Tibial nerve (tissue), 4 donors: ENCODE measurements around the gene CLMN. TPM values are rescaled to one million over a fixed set of nuclear protein-coding genes. Genes with fewer than 3 reads are reported as not detected.

Experiments used
- DNase-seq, 2 donors: peaks; one replicate each; pipeline ENCODE4 v3.0.0-alpha.2; 2019; ENCODE audit warnings: low spot score in 2 of 2
- H3K27ac ChIP-seq, 4 donors: fragments of 200-600 bp; sonication (generic) in 3 of 4; one replicate each; pipeline ENCODE4 v1.5.1; 2017 to 2019; ENCODE audit warnings: mild to moderate bottlenecking in 1 of 4
- H3K27me3 ChIP-seq, 2 donors: fragments of 200-600 bp; sonication (generic) in 1 of 2; one replicate each; pipeline versions ENCODE4 v1.5.1 to v1.6.0; 2017 to 2019
- H3K36me3 ChIP-seq, 3 donors: fragments of 200-600 bp; sonication (generic); one replicate each; pipeline ENCODE4 v1.5.1; 2018 to 2019
- H3K4me1 ChIP-seq, 4 donors: fragments of 200-600 bp; sonication (generic) in 3 of 4; one replicate each; pipeline ENCODE4 v1.5.1; 2017 to 2019
- H3K4me3 ChIP-seq, 4 donors: fragments of 200-600 bp; sonication (generic) in 3 of 4; one replicate each; pipeline ENCODE4 v1.5.1; 2017 to 2019; ENCODE audit warnings: mild to moderate bottlenecking in 1 of 4, moderate library complexity in 1 of 4
- H3K9me3 ChIP-seq, 4 donors: fragments of 200-600 bp; sonication (generic) in 3 of 4; one replicate each; pipeline ENCODE4 v1.5.1; 2017 to 2019
- CTCF ChIP-seq, 5 experiments: fragments of 200-600 bp in 3 of 5; fragments of 450-650 bp in 2 of 5; sonication (generic) in 3 of 5; IDR thresholded peaks; one replicate each; pipeline ENCODE4 v1.5.1; 2016 to 2019; ENCODE audit warnings: antibody characterized with exemption in 5 of 5, mild to moderate bottlenecking in 3 of 5, moderate library complexity in 2 of 5
- EP300 ChIP-seq, 2 donors: sonication (generic); formaldehyde crosslinking; IDR thresholded peaks; one replicate each; pipeline ENCODE4 v1.6.1; 2017; ENCODE audit warnings: antibody characterized with exemption in 2 of 2, mild to moderate bottlenecking in 1 of 2
- POLR2A ChIP-seq, 2 donors: fragments of 450-650 bp; IDR thresholded peaks; one replicate each; pipeline ENCODE4 v1.6.1; 2017; ENCODE audit warnings: antibody characterized with exemption in 2 of 2, mild to moderate bottlenecking in 2 of 2, moderate library complexity in 2 of 2
- WGBS, 2 donors: methylation state at CpG; one replicate each; pipeline ENCODE4 v1.1.5; 2018; 5-methylcytosine and 5-hydroxymethylcytosine counted together
- total RNA-seq, 4 donors: library from RNA; depleted of rRNA; stranded (reverse); fragments of >200 nt; gene quantifications; one replicate each; pipeline ENCODE4 v1.1.0, GENCODE V29; 2016

CLMN gene
- total RNA-seq, 4 donors from 2014 or later, result 31.2 to 49.8 (median 40.9) TPM

- no peaks in the 10 kb centered on the region for H3K9me3 ChIP-seq
- no peak overlapping the region for H3K27ac ChIP-seq
- H3K27me3 ChIP-seq, result no peaks in the 10 kb centered on the region
- 76 to 77% methylated on average over 6 of the region's 6 CpGs for WGBS, 2 donors
- no peak overlapping the region for H3K4me3 ChIP-seq
- no peak for TF ChIP-seq CTCF (IDR thresholded peaks at IDR 0.05)
- no peak for TF ChIP-seq POLR2A (IDR thresholded peaks at IDR 0.05)
- TF ChIP-seq EP300 (IDR thresholded peaks at IDR 0.05), result no peak
- H3K36me3 ChIP-seq, result no peaks in the 10 kb centered on the region
- DNase-seq, result no peak
- H3K4me1 ChIP-seq, result peaks cover 0 to 38% (median 22%) of the 10 kb centered on the region in 4 donors
These were observed 78.6 kb downstream of the CLMN start for GRCh38 chr14:95240859-95241813.

GRCh38 chr14:95238487-95239298 is 81.0 kb downstream of the CLMN start:
- no peak overlapping the region for H3K4me3 ChIP-seq
- H3K9me3 ChIP-seq, result no peaks in the 10 kb centered on the region
- TF ChIP-seq POLR2A (IDR thresholded peaks at IDR 0.05) (no peak), EP300 (IDR thresholded peaks at IDR 0.05) (no peak), CTCF (IDR thresholded peaks at IDR 0.05) (no peak)
- DNase-seq, result no peak
- H3K27ac ChIP-seq, result peak overlapping the region in 2 of 4 donors; percentile 74 to 77
- WGBS, 2 donors, result 90 to 91% methylated on average over 10 of the region's 10 CpGs
- H3K4me1 ChIP-seq, result peaks cover 2 to 62% (median 43%) of the 10 kb centered on the region in 4 donors
- H3K36me3 ChIP-seq, result no peaks in the 10 kb centered on the region
- no peaks in the 10 kb centered on the region for H3K27me3 ChIP-seq

- Histone ChIP-seq H3K4me3 (no peak overlapping the region), H3K27me3 (no peaks in the 10 kb centered on the region), H3K27ac (peak overlapping the region in 3 of 4 donors; percentile 4 to 77 (median 74)), H3K36me3 (no peaks in the 10 kb centered on the region), H3K9me3 (no peaks in the 10 kb centered on the region), H3K4me1 (peaks cover 2 to 69% (median 47%) of the 10 kb centered on the region in 4 donors)
- WGBS, 2 donors, result 30 to 48% methylated on average over 11 of the region's 11 CpGs
- TF ChIP-seq POLR2A (IDR thresholded peaks at IDR 0.05), result no peak
- TF ChIP-seq CTCF (IDR thresholded peaks at IDR 0.05), result no peak
- no peak for TF ChIP-seq EP300 (IDR thresholded peaks at IDR 0.05)
- peak; percentile 41 to 48 for DNase-seq
These were observed 81.8 kb downstream of the CLMN start for GRCh38 chr14:95237958-95238340.

GRCh38 chr14:95237121-95237957 is 82.4 kb downstream of the CLMN start:
- H3K4me3 ChIP-seq, result no peak overlapping the region
- peak; percentile 61 to 67 for DNase-seq
- 52 to 57% methylated on average over 14 to 17 of the region's 17 CpGs for WGBS, 2 donors
- no peak for TF ChIP-seq CTCF (IDR thresholded peaks at IDR 0.05)
- TF ChIP-seq EP300 (IDR thresholded peaks at IDR 0.05), result peak in 1 of 2 donors; percentile 17
- no peak for TF ChIP-seq POLR2A (IDR thresholded peaks at IDR 0.05)
- no peaks in the 10 kb centered on the region for H3K27me3 ChIP-seq
- H3K36me3 ChIP-seq, result no peaks in the 10 kb centered on the region
- H3K9me3 ChIP-seq, result no peaks in the 10 kb centered on the region
- peak overlapping the region in 3 of 4 donors; percentile 4 to 77 (median 74) for H3K27ac ChIP-seq
- H3K4me1 ChIP-seq, result peaks cover 2 to 76% (median 49%) of the 10 kb centered on the region in 4 donors
